A549 (cell line): ENCODE results near the gene TRDMT1. TPM values are rescaled to one million over a fixed set of nuclear protein-coding genes. Genes with fewer than 3 reads are reported as not detected.

ENCODE experiments used
- ATAC-seq, 2 experiments: fragments of 200-7000 bp in 1 of 2; fragments of >200 bp in 1 of 2; cut with Nextera tagmentation in 1 of 2; cut with Tn5 transposase in 1 of 2; 3 replicates each; pipeline versions ENCODE4 v1.8.0 to v1.9.1; 2018 to 2020; ENCODE audit warnings: mild to moderate bottlenecking in 1 of 2, moderate library complexity in 1 of 2
- CTCF ChIA-PET: fragments of 300-600 bp; sonication (Branson Sonifier 250); formaldehyde crosslinking; extraction: SDS; loops from one replicate; lab custom pipeline; 2021; ENCODE audit warnings: antibody characterized with exemption, inconsistent platforms; lab: Yijun Ruan, JAX
- POLR2A ChIA-PET: fragments of 350-600 bp; formaldehyde crosslinking; extraction: SDS; loops from one replicate; lab custom pipeline; 2021; ENCODE audit warnings: antibody characterized with exemption, inconsistent platforms; lab: Yijun Ruan, JAX
- DNase-seq, 2 experiments: peaks; one replicate each; pipeline versions ENCODE4 v3.0.0 to v3.0.0-alpha.2; 2011 to 2016; ENCODE audit warnings: low read depth in 1 of 2, low spot score in 1 of 2
- FAIRE-seq: peaks from 2 replicates; lab custom pipeline; 2011; peaks lifted over from hg19 to GRCh38; lab: Jason Lieb, UNC
- H3K27ac ChIP-seq, 2 experiments: fragments of >200 bp; sonication (Bioruptor Twin); formaldehyde crosslinking; 3 replicates each; pipeline ENCODE4 v1.5.1; 2016 to 2017
- H3K4me1 ChIP-seq: fragments of >200 bp; sonication (Bioruptor Twin); formaldehyde crosslinking; 3 replicates; pipeline ENCODE4 v1.6.1; 2016
- H3K4me2 ChIP-seq: fragments of >200 bp; sonication (Bioruptor Twin); formaldehyde crosslinking; 3 replicates; pipeline ENCODE4 v1.6.1; 2016
- H3K4me3 ChIP-seq: fragments of >200 bp; sonication (Bioruptor Twin); formaldehyde crosslinking; 3 replicates; pipeline ENCODE4 v1.5.1; 2016
- H3K9me3 ChIP-seq: fragments of >200 bp; sonication (Bioruptor Twin); formaldehyde crosslinking; 3 replicates; pipeline ENCODE4 v1.6.1; 2016
- BCL3 ChIP-seq: fragments of >200 bp; sonication (Bioruptor Twin); formaldehyde crosslinking; IDR thresholded peaks from 3 replicates; pipeline ENCODE4 v1.6.1; 2016
- CBX2 ChIP-seq: fragments of 200-600 bp; sonication (generic); IDR thresholded peaks from 2 replicates; pipeline ENCODE4 v1.6.1; 2016; ENCODE audit warnings: low read depth, mild to moderate bottlenecking, borderline replicate concordance
- CBX8 ChIP-seq: fragments of 200-600 bp; sonication (generic); IDR thresholded peaks from 2 replicates; pipeline ENCODE4 v1.6.1; 2016
- CHD2 ChIP-seq: fragments of 150-350 bp; IDR thresholded peaks from 2 replicates; pipeline ENCODE4 v1.6.1; 2014; ENCODE audit warnings: low read length; ENCODE audit not compliant: partially characterized antibody
- CTCF ChIP-seq: fragments of >200 bp; sonication (Bioruptor Twin); formaldehyde crosslinking; IDR thresholded peaks from 3 replicates; pipeline ENCODE4 v1.5.1; 2016
- EHF ChIP-seq: fragments of 250-450 bp; sonication (Bioruptor Pico); IDR thresholded peaks from 2 replicates; pipeline ENCODE4 v1.5.0; 2020; ENCODE audit warnings: mild to moderate bottlenecking
- EP300 ChIP-seq, 2 experiments: fragments of >200 bp; sonication (Bioruptor Twin); formaldehyde crosslinking; IDR thresholded peaks; 2 replicates in 1 of 2; 3 replicates in 1 of 2; pipeline ENCODE4 v1.6.1; 2016 to 2017
- ESRRA ChIP-seq: fragments of 150-350 bp; IDR thresholded peaks from 2 replicates; pipeline ENCODE4 v1.6.1; 2014; ENCODE audit warnings: mild to moderate bottlenecking, low read length, borderline replicate concordance
- FOSL2 ChIP-seq, 2 experiments: fragments of 450-650 bp in 1 of 2; fragments of >200 bp in 1 of 2; sonication (Bioruptor Twin) in 1 of 2; formaldehyde crosslinking; IDR thresholded peaks; 2 replicates each; pipeline versions ENCODE4 v1.5.0 to v1.6.1; 2016 to 2020; ENCODE audit warnings: mild to moderate bottlenecking in 1 of 2, moderate library complexity in 1 of 2
- HDAC2 ChIP-seq: fragments of 200-600 bp; sonication (generic); IDR thresholded peaks from 2 replicates; pipeline ENCODE4 v1.6.1; 2016
- HEYL ChIP-seq: fragments of 250-450 bp; sonication (Bioruptor Pico); IDR thresholded peaks from 2 replicates; pipeline ENCODE4 v1.8.0; 2021; ENCODE audit warnings: mild to moderate bottlenecking, moderate library complexity
- HMGXB4 ChIP-seq: fragments of 250-450 bp; sonication (Bioruptor Pico); IDR thresholded peaks from 2 replicates; pipeline ENCODE4 v1.5.0; 2021; ENCODE audit warnings: mild to moderate bottlenecking, moderate library complexity, borderline replicate concordance
- HOXA7 ChIP-seq: fragments of 250-450 bp; sonication (Bioruptor Pico); IDR thresholded peaks from 2 replicates; pipeline ENCODE4 v1.5.0; 2020; ENCODE audit warnings: mild to moderate bottlenecking, moderate library complexity
- HOXB13 ChIP-seq: fragments of 250-450 bp; sonication (Bioruptor Pico); IDR thresholded peaks from 2 replicates; pipeline ENCODE4 v1.5.0; 2020; ENCODE audit warnings: low read depth, mild to moderate bottlenecking, moderate library complexity
- JUN ChIP-seq, 2 experiments: fragments of >200 bp; sonication (Bioruptor Twin); formaldehyde crosslinking; IDR thresholded peaks; 2 replicates in 1 of 2; 3 replicates in 1 of 2; pipeline ENCODE4 v1.6.1; 2016 to 2017
- MAX ChIP-seq: IDR thresholded peaks from 2 replicates; pipeline ENCODE4 v1.6.1; 2012
- MAZ ChIP-seq: fragments of 150-350 bp; IDR thresholded peaks from 2 replicates; pipeline ENCODE4 v1.6.1; 2014; ENCODE audit warnings: antibody characterized with exemption, low read depth, low read length, borderline replicate concordance
- MYC ChIP-seq: IDR thresholded peaks from 2 replicates; pipeline ENCODE4 v1.6.1; 2012; ENCODE audit warnings: mild to moderate bottlenecking, inconsistent platforms, low read length, improper control_type of control experiment, borderline replicate concordance
- NFE2L2 ChIP-seq: fragments of 150-350 bp; conservative IDR thresholded peaks from 2 replicates; pipeline ENCODE4 v1.6.1; 2014; ENCODE audit warnings: low read length
- NR3C1 ChIP-seq: fragments of >200 bp; sonication (Bioruptor Twin); formaldehyde crosslinking; IDR thresholded peaks from 3 replicates; pipeline ENCODE4 v1.6.1; 2017
- PHF8 ChIP-seq: fragments of 200-600 bp; sonication (generic); IDR thresholded peaks from 2 replicates; pipeline ENCODE4 v1.6.1; 2016; ENCODE audit warnings: low read depth, mild to moderate bottlenecking, antibody characterized with exemption, moderate library complexity, borderline replicate concordance
- POLR2A ChIP-seq: IDR thresholded peaks from 2 replicates; pipeline ENCODE4 v1.6.1; 2012; ENCODE audit warnings: mild to moderate bottlenecking, low read length
- SREBF2 ChIP-seq: fragments of 450-650 bp; IDR thresholded peaks from 2 replicates; pipeline ENCODE4 v1.6.1; 2014; ENCODE audit warnings: mild to moderate bottlenecking, moderate library complexity
- ZFP36 ChIP-seq: fragments of 450-650 bp; IDR thresholded peaks from 2 replicates; pipeline ENCODE4 v1.6.1; 2014; ENCODE audit warnings: borderline replicate concordance; ENCODE audit not compliant: partially characterized antibody
- WGBS: methylation state at CpG from one replicate; pipeline ENCODE4 v1.1.6; 2017; ENCODE audit errors: missing lambda C conversion rate; 5-methylcytosine and 5-hydroxymethylcytosine counted together
- polyA plus RNA-seq, 4 experiments: library from polyadenylated mRNA; depleted of rRNA in 3 of 4; stranded (reverse); fragments of >200 nt; fragmentation: RNase III in 1 of 4; extraction: RNeasy Plus Mini Kit Qiagen cat#74134 plus additional on column Dnase treatment in 1 of 4; gene quantifications; 2 replicates in 3 of 4; 3 replicates in 1 of 4; pipeline ENCODE4 v1.2.3, GENCODE V29; 2011 to 2017

TRDMT1 gene
- polyA plus RNA-seq, 2 of the 4 experiments (the other 2 are of a cell fraction) = 2.4 to 7.4 TPM

GRCh38 chr10:17248964-17249363, 47.5 kb upstream of the TRDMT1 start (continued):
- TF ChIP-seq BCL3 (no peak), NFE2L2 (no peak), MAZ (no peak), HOXB13 (no peak), MYC (no peak)

GRCh38 chr10:17247210-17247609, 45.7 kb upstream of the TRDMT1 start:
- POLR2A ChIA-PET = no interaction called here
- TF ChIP-seq ZFP36 (peak; percentile 95), CBX8 (no peak)
- CTCF ChIA-PET = interaction anchor here (0.6 to 1.7 kb wide), 7 partner anchors 9 to 412 kb away, joined by 3 to 6 read pairs (median 3); no protein-coding TSS in a partner anchor
- WGBS = 65% methylated on average over 1 of the region's 1 CpG
- FAIRE-seq (no peak), DNase-seq (no peak), ATAC-seq (no peak)
- H3K27ac ChIP-seq = no peak overlapping the region
- H3K4me1 ChIP-seq = no peaks in the 10 kb centered on the region
- no peak overlapping the region for H3K4me3 ChIP-seq
- H3K9me3 ChIP-seq = peaks cover 9% of the 10 kb centered on the region
- H3K4me2 ChIP-seq = no peak overlapping the region

GRCh38 chr10:17244700-17245365, 43.4 kb upstream of the TRDMT1 start:
- DNase-seq (no peak), FAIRE-seq (no peak)
- POLR2A ChIA-PET = no interaction called here

More at GRCh38 chr10:17244700-17245365, 43.4 kb upstream of the TRDMT1 start:
- H3K4me2 ChIP-seq = no peak overlapping the region
- ATAC-seq = no peak
- H3K9me3 ChIP-seq = peaks cover 9% of the 10 kb centered on the region
- H3K27ac ChIP-seq = no peak overlapping the region
- no peaks in the 10 kb centered on the region for H3K4me1 ChIP-seq
- no peak for TF ChIP-seq ESRRA
- no peak for TF ChIP-seq SREBF2
- TF ChIP-seq PHF8 = no peak
- no peak for TF ChIP-seq MAX
- no peak for TF ChIP-seq CTCF
- TF ChIP-seq EP300 (IDR thresholded peaks at IDR 0.05) = no peak
- no peak for TF ChIP-seq EHF (CRISPR knock-in tag)
- TF ChIP-seq JUN (IDR thresholded peaks at IDR 0.05) = no peak
- no peak for TF ChIP-seq HDAC2
- TF ChIP-seq HMGXB4 = no peak
- TF ChIP-seq NR3C1 = no peak
- TF ChIP-seq FOSL2 (IDR thresholded peaks at IDR 0.05) = no peak
- TF ChIP-seq FOSL2 (CRISPR knock-in tag; IDR thresholded peaks at IDR 0.05) = no peak
- TF ChIP-seq HEYL = no peak
- no peak for TF ChIP-seq CHD2
- no peak for TF ChIP-seq HOXA7 (CRISPR knock-in tag)
- no peak for TF ChIP-seq CBX2
- no peak for TF ChIP-seq POLR2A
- CTCF ChIA-PET = interaction anchor here (0.7 to 1.1 kb wide), 2 partner anchors 380 to 972 kb away, joined by 3 to 4 read pairs; no protein-coding TSS in a partner anchor
- no peak overlapping the region for H3K4me3 ChIP-seq
